Activated CD4-positive, alpha-beta memory T cell treated with anti-CD3 and anti-CD28 coated beads, Interleukin-2, amount 10 ng/mL, durations not matched to agents 7 days and 5 days (primary cell): ENCODE data around the gene SEZ6L2. TPM values are rescaled to one million over a fixed set of nuclear protein-coding genes. Genes with fewer than 3 reads are reported as not detected.
"Not testable (repeated sequence)": the region's sequence is repeated elsewhere in the genome, so short reads cannot be mapped to it uniquely, and the experiment has no call there.

Source experiments
- CTCF ChIA-PET: fragments of 350-600 bp; sonication (Branson Sonifier 250); formaldehyde crosslinking; loops from one replicate; lab custom pipeline; 2021; ENCODE audit warnings: antibody characterized with exemption, inconsistent platforms; lab: Charles Lee
- POLR2A ChIA-PET: fragments of 350-600 bp; sonication (Branson Sonifier 250); formaldehyde crosslinking; loops from one replicate; lab custom pipeline; 2021; ENCODE audit warnings: antibody characterized with exemption; lab: Charles Lee
- DNase-seq: peaks from one replicate; pipeline ENCODE4 v3.0.0-alpha.2; 2020
- H3K27ac Mint-ChIP-seq: one replicate; pipeline ENCODE4 v1.8.0; 2021; ENCODE audit warnings: mild to moderate bottlenecking, mixed read lengths
- H3K27me3 Mint-ChIP-seq: one replicate; pipeline ENCODE4 v1.8.0; 2021; ENCODE audit warnings: mixed read lengths
- H3K36me3 Mint-ChIP-seq: one replicate; pipeline ENCODE4 v1.8.0; 2021; ENCODE audit warnings: low read depth, mixed read lengths
- H3K4me1 Mint-ChIP-seq: one replicate; pipeline ENCODE4 v1.8.0; 2021; ENCODE audit warnings: mixed read lengths
- H3K4me3 Mint-ChIP-seq: one replicate; pipeline ENCODE4 v1.8.0; 2021; ENCODE audit warnings: mild to moderate bottlenecking, mixed read lengths
- H3K9me3 Mint-ChIP-seq: one replicate; pipeline ENCODE4 v1.8.0; 2021; ENCODE audit warnings: mixed read lengths
- total RNA-seq, 2 experiments: library from RNA; stranded (reverse); gene quantifications; one replicate each; pipeline ENCODE4 v1.2.3, GENCODE V29; 2021

Gene SEZ6L2
- total RNA-seq, 2 experiments from 2014 or later: 0.08 to 0.13 TPM

DNA sequence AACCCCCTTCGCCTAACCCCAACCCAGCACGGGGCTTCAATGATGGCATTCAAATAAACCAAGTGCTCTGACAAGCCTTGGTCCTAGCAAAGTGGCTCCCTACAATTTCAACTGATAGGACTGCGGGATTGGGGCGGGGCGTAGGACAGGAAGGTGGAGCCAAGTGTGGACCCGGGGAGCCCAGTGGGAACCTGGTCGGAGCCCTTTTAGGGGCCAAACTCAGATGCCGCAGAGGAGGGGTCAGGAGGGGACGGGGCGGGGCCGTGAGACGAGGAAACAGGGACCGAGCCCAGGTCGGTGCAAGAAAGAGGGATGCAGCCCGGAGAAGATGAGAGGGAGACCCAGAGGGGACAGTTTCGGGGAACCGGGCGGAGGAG is 23.1 kb downstream of the SEZ6L2 start:
- no peaks in the 10 kb centered on the region for H3K36me3 Mint-ChIP-seq
- H3K4me1 Mint-ChIP-seq: peaks cover 16% of the 10 kb centered on the region
- no peak overlapping the region for H3K27ac Mint-ChIP-seq
- peak overlapping the region; percentile 41 for H3K4me3 Mint-ChIP-seq
- POLR2A ChIA-PET: no interaction called here
- peaks cover 31% of the 10 kb centered on the region for H3K27me3 Mint-ChIP-seq
- CTCF ChIA-PET: no interaction called here
- no peak for DNase-seq
- no peaks in the 10 kb centered on the region for H3K9me3 Mint-ChIP-seq

DNA sequence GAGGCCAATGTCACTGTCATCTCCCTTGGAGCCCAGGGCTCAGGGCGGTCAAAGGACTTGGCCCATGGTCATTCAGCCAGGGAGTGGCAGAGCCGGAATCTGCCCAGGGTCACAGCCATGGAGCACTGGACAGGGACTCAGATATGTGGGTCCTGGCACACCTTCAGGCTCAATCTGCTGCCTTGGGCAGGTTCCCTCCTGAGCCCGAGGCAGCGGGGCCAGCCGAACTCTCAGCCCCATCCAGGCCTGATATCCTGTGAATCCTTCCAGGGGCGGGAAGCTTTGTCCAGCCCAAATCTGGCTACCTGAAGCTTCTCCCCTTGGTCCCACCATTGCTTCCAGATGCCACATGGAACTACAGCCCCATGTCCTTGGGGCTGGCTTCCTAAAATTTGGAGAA is 24.1 kb downstream of the SEZ6L2 start:
- H3K36me3 Mint-ChIP-seq: no peaks in the 10 kb centered on the region
- no peaks in the 10 kb centered on the region for H3K9me3 Mint-ChIP-seq
- no peak for DNase-seq
- peaks cover 16% of the 10 kb centered on the region for H3K4me1 Mint-ChIP-seq
- CTCF ChIA-PET: interaction anchor here (0.5 kb wide), 1 partner anchor 181 kb away, joined by 6 read pairs; no protein-coding TSS in a partner anchor
- POLR2A ChIA-PET: no interaction called here
- H3K27me3 Mint-ChIP-seq: peaks cover 31% of the 10 kb centered on the region
- no peak overlapping the region for H3K4me3 Mint-ChIP-seq
- H3K27ac Mint-ChIP-seq: no peak overlapping the region

DNA sequence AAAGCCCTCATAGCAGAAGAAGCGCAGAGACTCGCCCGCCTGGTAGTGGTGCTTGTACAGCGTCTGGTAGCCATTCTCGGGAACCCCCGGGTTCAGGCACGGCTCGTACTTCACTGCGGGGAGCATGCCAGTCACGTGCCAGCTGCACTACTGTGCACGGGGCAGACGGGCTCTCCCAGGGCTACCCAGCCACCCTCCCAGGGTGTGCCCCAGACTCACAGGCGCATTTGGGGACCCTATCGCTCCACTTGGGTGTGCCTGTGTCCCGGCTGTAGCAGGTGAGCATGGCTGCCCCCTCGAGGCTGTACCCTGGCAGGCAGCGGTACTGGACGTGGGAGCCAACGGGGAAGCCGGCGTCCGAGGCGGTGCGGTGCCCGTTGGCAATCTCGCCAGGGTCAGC is 26.0 kb downstream of the SEZ6L2 start:
- H3K4me1 Mint-ChIP-seq: peaks cover 16% of the 10 kb centered on the region
- H3K27me3 Mint-ChIP-seq: peaks cover 26% of the 10 kb centered on the region
- CTCF ChIA-PET: no interaction called here
- no peak overlapping the region for H3K4me3 Mint-ChIP-seq
- no peak for DNase-seq
- H3K36me3 Mint-ChIP-seq: no peaks in the 10 kb centered on the region
- H3K9me3 Mint-ChIP-seq: no peaks in the 10 kb centered on the region
- POLR2A ChIA-PET: interaction anchor here (1.2 kb wide), 1 partner anchor 120 kb away, joined by 3 read pairs; no protein-coding TSS in a partner anchor
- no peak overlapping the region for H3K27ac Mint-ChIP-seq

DNA sequence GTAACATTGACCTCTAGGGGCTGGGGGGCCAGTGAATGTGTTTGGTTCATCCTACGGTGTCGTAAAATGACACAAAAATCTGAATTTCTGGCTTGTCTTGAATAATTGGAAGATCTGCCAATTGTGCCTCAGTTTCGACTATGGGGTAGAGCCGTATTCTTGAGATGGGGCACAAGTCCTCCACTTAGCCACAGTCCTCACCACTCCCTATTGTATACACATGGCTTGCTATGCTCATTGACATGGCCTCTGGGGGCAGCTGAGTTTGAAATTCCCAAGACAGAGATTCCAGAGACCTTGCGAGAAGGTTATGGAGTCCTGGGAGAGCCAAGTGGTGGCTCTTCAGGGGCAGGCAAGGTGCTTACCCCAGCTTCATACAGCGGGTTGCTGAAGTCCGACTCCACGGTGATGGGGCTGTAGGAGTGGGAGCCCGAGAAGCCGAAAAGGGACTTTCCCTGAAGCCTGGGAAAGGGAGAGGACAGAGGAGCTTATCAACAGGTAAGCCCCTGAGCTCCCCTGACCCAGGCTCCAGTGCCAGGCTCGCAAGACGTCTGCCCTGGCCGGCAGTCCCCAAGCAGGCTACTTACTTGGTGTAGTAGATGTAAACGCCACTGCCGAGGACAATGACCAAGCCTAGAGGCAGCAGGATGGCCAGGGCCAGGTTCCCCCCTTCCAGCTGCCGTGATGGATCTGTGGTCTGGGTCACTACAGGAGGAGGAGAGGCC is 27.4 kb downstream of the SEZ6L2 start:
- no peaks in the 10 kb centered on the region for H3K36me3 Mint-ChIP-seq
- POLR2A ChIA-PET: interaction anchor here (1.2 kb wide), 1 partner anchor 122 kb away, joined by 3 read pairs; no protein-coding TSS in a partner anchor
- CTCF ChIA-PET: no interaction called here

DNA sequence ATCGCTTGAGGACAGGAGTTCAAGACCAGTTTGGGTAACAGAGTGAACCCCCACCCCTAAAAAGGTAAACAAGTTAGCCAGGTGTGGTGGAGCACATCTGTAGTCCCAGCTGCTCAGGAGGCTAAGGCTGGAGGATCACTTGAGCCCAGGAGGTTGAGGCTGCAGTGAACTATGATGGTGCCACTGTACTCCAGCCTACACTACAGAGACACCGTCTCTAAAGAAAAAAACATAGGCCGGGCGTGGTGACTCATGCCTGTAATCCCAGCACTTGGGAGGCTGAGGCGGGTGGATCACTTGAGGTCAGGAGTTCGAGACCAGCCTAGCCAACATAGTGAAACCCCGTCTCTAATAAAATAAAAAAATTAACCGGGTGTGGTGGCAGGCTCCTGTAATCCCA is 30.3 kb downstream of the SEZ6L2 start:
- POLR2A ChIA-PET, H3K4me3 Mint-ChIP-seq, CTCF ChIA-PET, DNase-seq, H3K4me1 Mint-ChIP-seq, H3K27ac Mint-ChIP-seq, H3K36me3 Mint-ChIP-seq, H3K9me3 Mint-ChIP-seq, H3K27me3 Mint-ChIP-seq: not testable (repeated sequence)

More for the DNA sequence above, 27.4 kb downstream of the SEZ6L2 start:
- no peak for DNase-seq
- Mint-ChIP-seq H3K27me3 (peaks cover 12% of the 10 kb centered on the region), H3K4me3 (no peak overlapping the region), H3K9me3 (no peaks in the 10 kb centered on the region), H3K4me1 (peaks cover 10% of the 10 kb centered on the region), H3K27ac (no peak overlapping the region)

DNA sequence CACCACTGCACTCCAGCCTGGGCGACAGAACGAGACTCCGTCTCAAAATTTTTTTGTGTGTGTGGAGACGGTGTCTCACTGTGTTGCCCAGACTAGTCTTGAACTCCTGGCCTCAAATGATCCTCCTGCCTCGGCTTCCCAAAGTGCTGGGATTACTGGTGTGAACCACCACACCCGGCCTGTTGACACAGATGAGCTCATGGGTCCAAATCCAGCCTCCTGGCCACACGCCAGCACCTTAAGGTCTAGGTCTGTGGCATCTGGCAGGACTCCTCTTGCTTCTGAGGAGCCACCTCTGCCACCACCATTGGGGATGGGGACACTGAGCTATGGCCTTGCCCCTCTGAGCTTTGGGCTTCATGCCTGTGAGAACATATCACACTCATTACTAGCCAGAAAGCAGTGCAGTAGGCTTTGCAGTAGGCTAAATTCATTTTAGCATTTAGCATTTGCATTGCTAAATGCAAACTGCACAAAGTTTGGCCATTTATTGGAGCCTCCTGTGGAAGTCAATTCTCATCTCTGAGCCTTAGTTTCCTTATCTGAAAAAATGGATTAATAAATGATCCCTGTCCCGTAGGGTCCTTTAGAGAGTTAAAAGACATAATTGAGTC is 30.8 kb downstream of the SEZ6L2 start:
- no peaks in the 10 kb centered on the region for H3K36me3 Mint-ChIP-seq
- no peak overlapping the region for H3K4me3 Mint-ChIP-seq
- peaks cover 2% of the 10 kb centered on the region for H3K27me3 Mint-ChIP-seq
- H3K9me3 Mint-ChIP-seq: no peaks in the 10 kb centered on the region
- H3K27ac Mint-ChIP-seq: no peak overlapping the region
- peaks cover 5% of the 10 kb centered on the region for H3K4me1 Mint-ChIP-seq
- no peak for DNase-seq
- ChIA-PET POLR2A (no interaction called here), CTCF (interaction anchor here (0.8 kb wide), 1 partner anchor 20 kb away, joined by 3 read pairs; no protein-coding TSS in a partner anchor)

DNA sequence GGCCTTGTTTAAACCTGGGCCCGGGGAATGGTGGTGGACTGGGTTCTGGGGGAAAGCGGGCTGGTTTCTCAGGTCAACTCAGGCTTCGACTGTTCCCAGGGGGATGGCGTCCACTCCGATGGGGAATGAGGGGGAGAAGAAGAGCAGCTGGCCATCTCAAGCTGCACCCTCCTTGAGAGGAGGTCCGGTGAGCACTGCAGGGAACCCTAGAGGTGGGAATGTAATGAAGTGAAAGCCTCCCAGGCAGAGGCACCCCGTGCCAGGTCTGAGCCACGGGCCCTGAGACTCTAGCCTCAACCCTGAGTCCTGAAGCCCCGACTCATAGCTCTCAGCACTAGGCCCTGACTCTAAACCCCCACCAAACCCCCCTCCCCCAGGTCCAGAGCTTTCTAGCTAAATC is 35.1 kb downstream of the SEZ6L2 start:
- DNase-seq: no peak
- Mint-ChIP-seq H3K36me3 (peaks cover 19% of the 10 kb centered on the region), H3K27ac (no peak overlapping the region), H3K4me3 (no peak overlapping the region), H3K27me3 (peaks cover 2% of the 10 kb centered on the region), H3K4me1 (peaks cover 28% of the 10 kb centered on the region), H3K9me3 (no peaks in the 10 kb centered on the region)
- ChIA-PET POLR2A (interaction anchor here (0.8 to 1.5 kb wide), 3 partner anchors 9 to 56 kb away, joined by 3 read pairs; no protein-coding TSS in a partner anchor), CTCF (interaction anchor here (0.6 to 2.2 kb wide), 3 partner anchors 59 to 191 kb away, joined by 3 to 9 read pairs (median 4); partner anchors contain the start of gene TAOK2)

DNA sequence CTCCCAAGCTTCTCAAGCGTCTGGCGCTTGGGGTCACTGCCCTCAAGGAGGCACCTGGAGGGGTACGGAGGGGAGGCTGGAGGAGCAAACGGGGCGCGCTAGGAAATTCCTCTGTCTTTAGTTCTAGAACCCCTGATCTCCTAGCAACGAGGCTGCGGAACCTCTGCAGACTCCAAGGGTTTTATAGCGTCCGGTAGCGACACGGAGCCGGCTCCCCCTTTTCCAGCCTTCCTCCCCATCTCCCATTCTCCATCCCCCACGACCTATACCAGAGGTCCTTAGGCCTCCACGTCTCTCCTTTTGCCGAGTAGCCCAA is 35.7 kb downstream of the SEZ6L2 start:
- Mint-ChIP-seq H3K27ac (peak overlapping the region; percentile 98), H3K36me3 (peaks cover 24% of the 10 kb centered on the region), H3K9me3 (no peaks in the 10 kb centered on the region), H3K4me1 (peaks cover 28% of the 10 kb centered on the region), H3K27me3 (peaks cover 2% of the 10 kb centered on the region), H3K4me3 (peak overlapping the region; percentile 95)
- POLR2A ChIA-PET: interaction anchor here (1.0 to 1.5 kb wide), 6 partner anchors 11 to 130 kb away, joined by 3 to 5 read pairs (median 3); partner anchors contain the start of genes MVP, TAOK2 and TMEM219
- no peak for DNase-seq
- CTCF ChIA-PET: interaction anchor here (0.6 to 2.2 kb wide), 8 partner anchors 15 to 191 kb away, joined by 3 to 9 read pairs (median 4); partner anchors contain the start of genes INO80E, PAGR1, TAOK2 and TMEM219

DNA sequence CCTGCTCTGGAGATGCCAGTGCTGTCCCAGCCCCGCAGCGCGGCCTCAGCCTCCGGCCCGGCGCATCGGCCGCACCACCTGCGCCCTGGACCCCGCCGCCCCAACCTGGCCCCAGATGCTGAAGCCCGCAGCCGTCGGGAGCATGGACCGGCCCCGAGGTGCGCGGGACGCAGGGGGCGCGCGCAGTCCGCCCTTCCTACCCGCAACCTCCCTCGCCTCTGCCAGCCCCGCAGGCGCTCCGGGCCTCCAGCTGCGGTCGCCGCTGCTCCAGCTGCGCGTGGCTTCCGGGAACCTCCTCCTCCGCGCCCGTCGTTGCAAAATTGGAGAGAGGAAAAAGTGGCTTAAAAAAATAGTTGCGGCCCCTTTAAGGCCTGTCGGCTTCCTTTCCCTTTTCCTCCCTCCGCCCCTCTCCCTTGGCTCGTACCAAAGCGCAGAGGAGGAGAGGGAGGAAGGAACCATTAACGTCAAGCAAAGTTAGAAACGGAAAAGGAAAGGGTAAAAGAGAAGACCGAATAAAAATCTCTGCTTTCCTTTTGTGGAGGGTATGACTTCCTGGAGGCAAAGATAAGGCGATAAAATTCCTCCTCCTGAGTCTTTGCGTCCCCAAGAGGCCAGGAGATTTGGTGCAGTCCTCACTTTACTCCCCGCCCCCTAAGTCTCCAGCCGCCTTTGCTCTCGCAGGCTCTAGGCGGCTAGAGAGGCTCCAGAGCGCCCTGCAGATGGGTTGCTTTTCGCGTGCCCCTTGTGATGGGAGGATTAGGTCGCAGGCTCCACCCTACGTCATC is 36.3 kb downstream of the SEZ6L2 start, which contains the start of gene CDIPT:
CDIPT (minus strand) TSS at position 343 of the 785 bp plus-strand sequence. CDS start 369 bp downstream, outside the sequence.
- CTCF ChIA-PET: interaction anchor here (0.6 to 2.2 kb wide), 9 partner anchors 15 to 192 kb away, joined by 3 to 9 read pairs (median 4); partner anchors contain the start of genes INO80E, PAGR1, TAOK2 and TMEM219
- POLR2A ChIA-PET: interaction anchor here (1.0 to 1.8 kb wide), 8 partner anchors 11 to 202 kb away, joined by 3 to 5 read pairs (median 3); partner anchors contain the start of genes ALDOA, HIRIP3, MVP and TAOK2
- H3K36me3 Mint-ChIP-seq: peaks cover 27% of the 10 kb centered on the region

DNA sequence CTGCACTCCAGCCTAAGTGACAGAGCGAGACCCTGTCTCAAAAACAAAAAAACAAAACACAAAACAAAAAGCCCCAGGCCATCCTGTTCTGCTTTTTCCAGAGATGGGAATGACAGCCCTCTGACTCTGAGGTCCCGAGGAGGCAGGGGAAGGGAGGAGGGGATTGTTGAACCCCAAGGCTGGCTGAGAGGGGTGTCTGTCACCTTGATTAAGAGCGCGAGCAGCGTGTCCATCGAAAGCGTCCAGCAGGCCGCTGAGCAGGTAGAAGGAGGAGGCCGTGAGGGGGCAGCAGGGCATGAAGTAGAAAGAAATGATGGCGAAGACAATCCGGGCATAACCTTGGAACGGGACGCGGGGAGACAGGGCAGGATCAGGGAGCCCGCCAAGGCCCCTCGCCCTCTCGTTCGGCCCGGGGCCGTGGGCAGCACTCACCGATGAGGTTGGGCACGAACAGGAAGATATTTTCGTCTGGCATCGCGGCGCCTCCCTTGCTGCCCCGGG is 36.9 kb downstream of the SEZ6L2 start:
- peaks cover 27% of the 10 kb centered on the region for H3K4me1 Mint-ChIP-seq
- DNase-seq: no peak
- H3K27me3 Mint-ChIP-seq: peaks cover 2% of the 10 kb centered on the region
- H3K9me3 Mint-ChIP-seq: no peaks in the 10 kb centered on the region
- CTCF ChIA-PET: interaction anchor here (0.6 to 2.3 kb wide), 4 partner anchors 14 to 170 kb away, joined by 3 to 9 read pairs (median 5); partner anchors contain the start of gene TAOK2
- POLR2A ChIA-PET: interaction anchor here (1.2 to 1.8 kb wide), 2 partner anchors 133 to 203 kb away, joined by 3 to 5 read pairs; partner anchors contain the start of genes ALDOA and HIRIP3
- peak overlapping the region; percentile 80 for H3K27ac Mint-ChIP-seq
- peak overlapping the region; percentile 95 for H3K4me3 Mint-ChIP-seq
- peaks cover 27% of the 10 kb centered on the region for H3K36me3 Mint-ChIP-seq

More for the DNA sequence above, 36.3 kb downstream of the SEZ6L2 start, which contains the start of gene CDIPT:
- H3K27ac Mint-ChIP-seq: peak within 1 kb of the TSS; percentile 98
- H3K9me3 Mint-ChIP-seq: no peaks in the 10 kb centered on the region
- peaks cover 2% of the 10 kb centered on the region for H3K27me3 Mint-ChIP-seq
- peaks cover 29% of the 10 kb centered on the region for H3K4me1 Mint-ChIP-seq
- H3K4me3 Mint-ChIP-seq: peak within 1 kb of the TSS; percentile 95
- peak; percentile 94 for DNase-seq

DNA sequence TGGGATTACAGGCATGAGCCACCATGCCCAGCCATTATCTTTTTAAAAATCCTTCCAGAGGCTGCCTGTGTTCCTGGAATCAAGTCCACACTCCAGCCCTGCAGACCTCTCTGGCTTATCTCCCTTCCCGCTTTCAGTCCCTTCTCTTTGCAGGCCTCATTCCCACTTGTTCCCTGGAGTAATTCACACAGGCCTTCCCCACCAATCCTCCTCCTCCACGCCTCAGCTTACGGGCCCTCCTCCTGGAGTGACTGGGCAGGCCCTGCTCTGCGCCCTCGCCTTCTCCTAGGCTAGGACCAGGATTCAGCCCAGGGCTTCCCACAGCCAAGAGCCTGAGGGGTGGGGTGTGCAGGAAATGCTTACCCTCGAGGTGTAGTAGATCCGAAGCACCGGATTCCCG is 39.1 kb downstream of the SEZ6L2 start:
- ChIA-PET POLR2A (no interaction called here), CTCF (interaction anchor here (1.2 to 2.3 kb wide), 3 partner anchors 12 to 169 kb away, joined by 3 to 6 read pairs (median 4); no protein-coding TSS in a partner anchor)
- no peak for DNase-seq
- Mint-ChIP-seq H3K27me3 (no peaks in the 10 kb centered on the region), H3K9me3 (no peaks in the 10 kb centered on the region), H3K4me1 (peaks cover 27% of the 10 kb centered on the region), H3K36me3 (peaks cover 27% of the 10 kb centered on the region), H3K4me3 (no peak overlapping the region), H3K27ac (no peak overlapping the region)

DNA sequence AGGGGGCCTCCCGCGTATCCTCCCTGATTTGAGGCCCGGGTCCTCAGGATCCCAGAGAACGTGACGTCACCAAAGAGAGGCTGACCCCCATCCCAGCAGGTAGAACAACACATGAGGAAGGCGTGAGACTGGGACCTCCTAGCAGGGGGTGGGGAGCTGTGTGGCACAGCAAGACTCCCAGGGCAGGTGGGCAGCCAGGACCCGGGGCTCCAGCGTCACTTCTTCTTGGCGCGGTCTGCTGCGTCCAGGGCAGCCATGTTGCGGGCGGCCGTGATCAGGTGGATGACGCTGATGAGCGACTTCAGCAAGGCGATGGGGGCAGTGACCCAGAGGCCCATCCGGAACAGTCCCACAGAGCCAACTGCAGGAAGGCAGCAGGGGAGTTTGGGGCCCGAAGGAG is 40.4 kb downstream of the SEZ6L2 start:
- no peak for DNase-seq
- Mint-ChIP-seq H3K4me3 (no peak overlapping the region), H3K27me3 (no peaks in the 10 kb centered on the region), H3K27ac (no peak overlapping the region), H3K4me1 (peaks cover 26% of the 10 kb centered on the region), H3K36me3 (peaks cover 27% of the 10 kb centered on the region), H3K9me3 (no peaks in the 10 kb centered on the region)
- ChIA-PET POLR2A (no interaction called here), CTCF (interaction anchor here (2.4 kb wide), 1 partner anchor 11 kb away, joined by 18 read pairs; no protein-coding TSS in a partner anchor)
